ENCODE data around the gene ADRB2. TPM values are rescaled to one million over a fixed set of nuclear protein-coding genes. Genes with fewer than 3 reads are reported as not detected.

The ADRB2 gene
- total RNA-seq, 2 experiments from 2014 or later, result 0.36 to 0.52 TPM

GRCh38 chr5:148857474-148857873 lies 31.1 kb downstream of the ADRB2 start:
- H3K4me1 Mint-ChIP-seq (ENCODE audit: low read depth), result peaks cover 28% of the 10 kb centered on the region
- H3K27ac Mint-ChIP-seq, result no peak overlapping the region
- ChIA-PET CTCF (no interaction called here), POLR2A (no interaction called here)
- H3K36me3 Mint-ChIP-seq, result no peaks in the 10 kb centered on the region
- H3K4me3 Mint-ChIP-seq, result no peak overlapping the region
- intact Hi-C loops (cut with micrococcal nuclease), result no loop called here
- H3K27me3 Mint-ChIP-seq, result no peaks in the 10 kb centered on the region
- DNase-seq, result no peak
- no peaks in the 10 kb centered on the region for H3K9me3 Mint-ChIP-seq

GRCh38 chr5:148858106-148858505 lies 31.7 kb downstream of the ADRB2 start:
- Mint-ChIP-seq H3K27ac (no peak overlapping the region), H3K9me3 (no peaks in the 10 kb centered on the region), H3K4me1 (ENCODE audit: low read depth) (peaks cover 28% of the 10 kb centered on the region), H3K4me3 (no peak overlapping the region), H3K27me3 (no peaks in the 10 kb centered on the region), H3K36me3 (no peaks in the 10 kb centered on the region)
- CTCF ChIA-PET, result no interaction called here
- POLR2A ChIA-PET, result no interaction called here
- intact Hi-C loops (cut with micrococcal nuclease), result no loop called here
- no peak for DNase-seq

- CTCF ChIA-PET, result interaction anchor here (0.6 kb wide), 1 partner anchor 58 kb away, joined by 3 read pairs; no protein-coding TSS in a partner anchor
- H3K27ac Mint-ChIP-seq, result no peak overlapping the region
- peaks cover 28% of the 10 kb centered on the region for H3K4me1 Mint-ChIP-seq (ENCODE audit: low read depth)
- H3K36me3 Mint-ChIP-seq, result no peaks in the 10 kb centered on the region
- DNase-seq, result no peak
- intact Hi-C loops (cut with micrococcal nuclease), result no loop called here
- no peak overlapping the region for H3K4me3 Mint-ChIP-seq
- POLR2A ChIA-PET, result no interaction called here
- no peaks in the 10 kb centered on the region for H3K27me3 Mint-ChIP-seq
- H3K9me3 Mint-ChIP-seq, result no peaks in the 10 kb centered on the region
Observed at GRCh38 chr5:148858547-148858946, 32.1 kb downstream of the ADRB2 start.

DNA sequence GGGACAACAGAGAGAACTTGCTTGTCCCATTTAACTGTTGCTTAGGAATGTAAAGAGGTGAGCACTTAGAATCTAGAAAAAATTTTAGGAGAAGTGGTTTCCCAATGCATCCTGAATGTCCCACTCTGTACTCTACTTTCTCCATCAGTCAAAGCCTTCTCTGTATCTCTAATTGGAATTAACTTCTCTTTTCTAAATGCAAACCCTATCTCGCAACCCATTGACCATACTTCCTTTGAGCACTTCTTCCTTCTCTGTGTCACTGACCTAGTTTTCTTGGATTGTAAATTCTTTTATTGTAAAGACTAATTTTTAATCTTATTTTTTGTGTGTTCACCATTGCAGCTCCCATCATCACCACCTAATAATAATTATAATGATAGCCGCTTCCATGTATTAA lies 33.3 kb downstream of the ADRB2 start:
- intact Hi-C loops (cut with micrococcal nuclease), result no loop called here
- no peaks in the 10 kb centered on the region for H3K9me3 Mint-ChIP-seq
- no peak for DNase-seq
- H3K27ac Mint-ChIP-seq, result no peak overlapping the region
- no peak overlapping the region for H3K4me3 Mint-ChIP-seq
- POLR2A ChIA-PET, result no interaction called here
- H3K4me1 Mint-ChIP-seq (ENCODE audit: low read depth), result peaks cover 20% of the 10 kb centered on the region
- CTCF ChIA-PET, result no interaction called here
- no peaks in the 10 kb centered on the region for H3K27me3 Mint-ChIP-seq
- H3K36me3 Mint-ChIP-seq, result no peaks in the 10 kb centered on the region

DNA sequence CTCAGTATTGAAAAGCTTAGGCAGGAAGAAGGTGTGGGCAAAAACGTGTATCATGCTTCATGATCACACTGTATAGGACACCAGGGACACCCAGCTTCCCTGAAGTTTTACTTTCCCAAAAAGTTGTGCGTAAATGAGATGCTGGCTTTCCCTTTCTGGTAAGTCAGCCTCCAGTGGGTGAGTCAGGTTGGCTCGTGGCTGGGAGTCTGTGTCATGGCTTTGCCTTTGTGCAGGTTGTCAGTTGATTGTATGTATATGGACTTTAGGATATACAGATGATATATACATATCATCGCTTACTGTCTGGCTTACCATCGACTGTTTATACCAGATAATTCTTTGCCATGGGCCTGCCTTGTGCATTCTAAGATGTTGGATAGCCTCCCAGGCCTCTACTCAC lies 34.2 kb downstream of the ADRB2 start:
- Mint-ChIP-seq H3K4me1 (ENCODE audit: low read depth) (peaks cover 11% of the 10 kb centered on the region), H3K36me3 (no peaks in the 10 kb centered on the region), H3K4me3 (no peak overlapping the region), H3K27me3 (no peaks in the 10 kb centered on the region), H3K27ac (no peak overlapping the region), H3K9me3 (no peaks in the 10 kb centered on the region)
- POLR2A ChIA-PET, result no interaction called here
- no peak for DNase-seq
- CTCF ChIA-PET, result interaction anchor here (1.2 kb wide), 1 partner anchor 39 kb away, joined by 4 read pairs; no protein-coding TSS in a partner anchor
- intact Hi-C loops (cut with micrococcal nuclease), result no loop called here

GRCh38 chr5:148861088-148861487 lies 34.7 kb downstream of the ADRB2 start:
- H3K4me1 Mint-ChIP-seq (ENCODE audit: low read depth), result peaks cover 8% of the 10 kb centered on the region
- POLR2A ChIA-PET, result no interaction called here
- H3K36me3 Mint-ChIP-seq, result no peaks in the 10 kb centered on the region
- intact Hi-C loops (cut with micrococcal nuclease), result no loop called here
- no peaks in the 10 kb centered on the region for H3K27me3 Mint-ChIP-seq
- no peak for DNase-seq
- H3K4me3 Mint-ChIP-seq, result no peak overlapping the region
- CTCF ChIA-PET, result interaction anchor here (1.1 to 1.9 kb wide), 3 partner anchors 38 to 95 kb away, joined by 3 to 8 read pairs (median 4); no protein-coding TSS in a partner anchor
- no peaks in the 10 kb centered on the region for H3K9me3 Mint-ChIP-seq
- H3K27ac Mint-ChIP-seq, result no peak overlapping the region

DNA sequence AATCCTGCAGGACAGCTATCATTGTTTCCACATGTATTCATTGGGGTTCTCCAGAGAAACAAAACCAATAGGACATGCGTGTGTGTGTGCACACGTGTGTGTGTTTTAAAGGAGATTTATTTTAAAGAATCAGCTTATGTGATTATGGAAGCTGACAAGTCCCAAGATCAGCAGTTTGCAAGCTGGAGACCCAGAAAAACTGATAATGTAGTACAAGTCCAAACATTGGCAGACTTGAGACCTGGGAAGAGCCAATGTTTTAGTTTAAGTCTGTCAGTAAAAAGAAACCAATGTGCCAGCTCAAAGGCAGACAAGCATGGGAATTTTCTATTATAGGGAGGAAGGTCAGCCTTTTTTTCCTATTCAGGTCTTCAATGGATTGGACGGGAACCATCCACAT lies 35.3 kb downstream of the ADRB2 start:
- peaks cover 2% of the 10 kb centered on the region for H3K4me1 Mint-ChIP-seq (ENCODE audit: low read depth)
- no peaks in the 10 kb centered on the region for H3K36me3 Mint-ChIP-seq
- H3K9me3 Mint-ChIP-seq, result no peaks in the 10 kb centered on the region
- intact Hi-C loops (cut with micrococcal nuclease), result no loop called here
- ChIA-PET POLR2A (no interaction called here), CTCF (interaction anchor here (1.1 to 1.9 kb wide), 3 partner anchors 41 to 131 kb away, joined by 3 to 8 read pairs (median 3); no protein-coding TSS in a partner anchor)
- H3K4me3 Mint-ChIP-seq, result no peak overlapping the region
- no peak for DNase-seq
- H3K27me3 Mint-ChIP-seq, result no peaks in the 10 kb centered on the region
- H3K27ac Mint-ChIP-seq, result no peak overlapping the region

- Mint-ChIP-seq H3K9me3 (no peaks in the 10 kb centered on the region), H3K27ac (no peak overlapping the region), H3K4me3 (no peak overlapping the region), H3K4me1 (ENCODE audit: low read depth) (peaks cover 2% of the 10 kb centered on the region), H3K36me3 (no peaks in the 10 kb centered on the region), H3K27me3 (no peaks in the 10 kb centered on the region)
- ChIA-PET POLR2A (no interaction called here), CTCF (no interaction called here)
- DNase-seq, result no peak
- intact Hi-C loops (cut with micrococcal nuclease), result no loop called here
Observed at GRCh38 chr5:148864113-148864841, 37.9 kb downstream of the ADRB2 start.

DNA sequence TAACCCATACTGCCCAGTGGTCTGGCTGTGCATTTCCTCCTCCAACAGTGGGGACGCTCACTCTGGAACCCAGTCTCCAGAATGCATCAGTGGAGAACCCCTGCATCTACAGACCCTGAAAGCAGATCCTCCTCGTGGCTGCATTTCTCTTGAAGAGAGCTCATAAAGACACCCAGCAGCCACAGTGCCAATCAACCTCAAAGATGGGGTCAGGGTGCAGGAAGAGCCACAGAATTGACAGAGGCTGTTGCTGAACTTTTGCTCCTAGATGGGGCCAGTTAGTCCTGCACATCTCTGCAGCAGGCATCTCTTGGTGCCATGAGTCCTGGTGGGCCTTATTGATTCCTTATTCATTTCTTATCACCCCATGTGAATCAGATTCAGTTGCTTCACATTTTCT lies 39.6 kb downstream of the ADRB2 start:
- CTCF ChIA-PET, result no interaction called here
- no peak overlapping the region for H3K27ac Mint-ChIP-seq

DNA sequence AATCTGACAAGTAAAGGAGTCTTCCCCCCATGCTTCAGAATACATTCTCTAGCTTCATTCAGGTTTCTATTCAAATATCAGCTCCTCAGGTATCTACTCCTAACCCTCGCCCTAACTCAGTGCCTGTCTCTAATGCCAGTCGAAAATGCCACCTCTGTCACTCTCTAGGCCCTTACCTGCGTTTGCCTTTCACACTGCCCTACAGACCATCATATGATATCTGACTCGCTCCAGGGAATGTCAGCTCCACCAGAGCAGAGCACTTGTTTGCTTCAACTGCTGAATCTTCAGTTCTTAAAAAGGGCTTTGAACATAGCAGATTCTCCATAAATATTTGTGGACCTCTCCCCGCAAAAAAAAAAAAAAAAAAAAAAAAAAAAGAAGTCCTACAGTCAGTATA lies 46.7 kb downstream of the ADRB2 start:
- no peak overlapping the region for H3K4me3 Mint-ChIP-seq
- CTCF ChIA-PET, result no interaction called here
- H3K27ac Mint-ChIP-seq, result no peak overlapping the region

More for the DNA sequence above, 39.6 kb downstream of the ADRB2 start:
- intact Hi-C loops (cut with micrococcal nuclease), result no loop called here
- Mint-ChIP-seq H3K27me3 (no peaks in the 10 kb centered on the region), H3K4me3 (no peak overlapping the region), H3K4me1 (ENCODE audit: low read depth) (no peaks in the 10 kb centered on the region), H3K9me3 (no peaks in the 10 kb centered on the region), H3K36me3 (no peaks in the 10 kb centered on the region)
- DNase-seq, result no peak
- POLR2A ChIA-PET, result no interaction called here

GRCh38 chr5:148873690-148874485 lies 47.5 kb downstream of the ADRB2 start:
- Mint-ChIP-seq H3K27ac (no peak overlapping the region), H3K9me3 (no peaks in the 10 kb centered on the region), H3K27me3 (no peaks in the 10 kb centered on the region), H3K36me3 (no peaks in the 10 kb centered on the region), H3K4me3 (no peak overlapping the region), H3K4me1 (ENCODE audit: low read depth) (no peaks in the 10 kb centered on the region)
- DNase-seq, result no peak
- ChIA-PET CTCF (no interaction called here), POLR2A (no interaction called here)
- intact Hi-C loops (cut with micrococcal nuclease), result no loop called here

More for the DNA sequence above, 46.7 kb downstream of the ADRB2 start:
- Mint-ChIP-seq H3K36me3 (no peaks in the 10 kb centered on the region), H3K4me1 (ENCODE audit: low read depth) (no peaks in the 10 kb centered on the region), H3K27me3 (no peaks in the 10 kb centered on the region), H3K9me3 (no peaks in the 10 kb centered on the region)
- no peak for DNase-seq
- POLR2A ChIA-PET, result no interaction called here
- intact Hi-C loops (cut with micrococcal nuclease), result no loop called here

GRCh38 chr5:148875205-148875875 lies 48.9 kb downstream of the ADRB2 start:
- POLR2A ChIA-PET, result no interaction called here
- Mint-ChIP-seq H3K4me3 (no peak overlapping the region), H3K27ac (no peak overlapping the region), H3K36me3 (no peaks in the 10 kb centered on the region), H3K9me3 (no peaks in the 10 kb centered on the region), H3K4me1 (ENCODE audit: low read depth) (no peaks in the 10 kb centered on the region), H3K27me3 (no peaks in the 10 kb centered on the region)
- intact Hi-C loops (cut with micrococcal nuclease), result no loop called here
- CTCF ChIA-PET, result no interaction called here
- no peak for DNase-seq
